Astrocyte (in vitro differentiated cells and primary cell): ENCODE measurements around the gene EFCAB13. TPM values are rescaled to one million over a fixed set of nuclear protein-coding genes. Genes with fewer than 3 reads are reported as not detected.

Experiments
- DNase-seq: peaks from one replicate; pipeline ENCODE4 v3.0.0-alpha.2; 2010; ENCODE audit warnings: low read depth
- FAIRE-seq: peaks from 2 replicates; lab custom pipeline; 2011; peaks lifted over from hg19 to GRCh38; lab: Jason Lieb, UNC
- H2AFZ ChIP-seq: 2 replicates; pipeline ENCODE4 v1.6.0; 2012; ENCODE audit warnings: low read depth, low read length, inconsistent platforms
- H3K27ac ChIP-seq: 2 replicates; pipeline ENCODE4 v1.5.1; 2011; ENCODE audit warnings: low read depth, low read length, inconsistent platforms
- H3K27me3 ChIP-seq: 2 replicates; pipeline ENCODE4 v1.6.0; 2011; ENCODE audit warnings: low read length, inconsistent platforms; ENCODE audit not compliant: insufficient read depth
- H3K36me3 ChIP-seq: 2 replicates; pipeline ENCODE4 v1.5.1; 2011; ENCODE audit warnings: low read length, inconsistent platforms; ENCODE audit not compliant: insufficient read depth
- H3K4me1 ChIP-seq: 2 replicates; pipeline ENCODE4 v1.5.1; 2011; ENCODE audit warnings: low read length, inconsistent platforms; ENCODE audit not compliant: insufficient read depth
- H3K4me2 ChIP-seq: 2 replicates; pipeline ENCODE4 v1.6.0; 2012; ENCODE audit warnings: low read length, inconsistent platforms
- H3K4me3 ChIP-seq: 2 replicates; pipeline ENCODE4 v1.5.1; 2011; ENCODE audit warnings: low read depth, mild to moderate bottlenecking, low read length, inconsistent platforms; ENCODE audit not compliant: insufficient read depth
- H3K79me2 ChIP-seq: 2 replicates; pipeline ENCODE4 v1.6.0; 2012; ENCODE audit warnings: mild to moderate bottlenecking, low read length, inconsistent platforms; ENCODE audit not compliant: insufficient read depth
- H3K9ac ChIP-seq: 2 replicates; pipeline ENCODE4 v1.6.0; 2012; ENCODE audit warnings: mild to moderate bottlenecking, low read length, inconsistent platforms
- H3K9me3 ChIP-seq: 2 replicates; pipeline ENCODE4 v1.5.1; 2012; ENCODE audit warnings: low read depth, mild to moderate bottlenecking, low read length, inconsistent platforms; ENCODE audit not compliant: insufficient read depth
- H4K20me1 ChIP-seq: 2 replicates; pipeline ENCODE4 v1.6.0; 2012; ENCODE audit warnings: low read length, inconsistent platforms; ENCODE audit not compliant: insufficient read depth
- H3K27ac Mint-ChIP-seq: one replicate; pipeline ENCODE4 v1.8.0; 2021; ENCODE audit warnings: mild to moderate bottlenecking, mixed read lengths; ENCODE audit not compliant: unreplicated experiment
- H3K27me3 Mint-ChIP-seq: one replicate; pipeline ENCODE4 v1.8.0; 2021; ENCODE audit warnings: low read depth, mixed read lengths; ENCODE audit not compliant: unreplicated experiment
- H3K36me3 Mint-ChIP-seq: one replicate; pipeline ENCODE4 v1.8.0; 2021; ENCODE audit warnings: low read depth, mixed read lengths; ENCODE audit not compliant: unreplicated experiment
- H3K4me1 Mint-ChIP-seq: one replicate; pipeline ENCODE4 v1.8.0; 2021; ENCODE audit warnings: low read depth, mixed read lengths; ENCODE audit not compliant: unreplicated experiment
- H3K4me3 Mint-ChIP-seq: one replicate; pipeline ENCODE4 v1.8.0; 2021; ENCODE audit warnings: mild to moderate bottlenecking, moderate library complexity, mixed read lengths; ENCODE audit not compliant: unreplicated experiment
- H3K9me3 Mint-ChIP-seq: one replicate; pipeline ENCODE4 v1.8.0; 2021; ENCODE audit warnings: mild to moderate bottlenecking, mixed read lengths; ENCODE audit not compliant: unreplicated experiment
- EZH2 ChIP-seq: IDR thresholded peaks from 2 replicates; pipeline ENCODE4 v1.6.1; 2012; ENCODE audit warnings: mild to moderate bottlenecking, low read length, inconsistent platforms; ENCODE audit not compliant: insufficient read depth
- total RNA-seq: library from RNA; stranded (reverse); gene quantifications from 2 replicates; pipeline ENCODE4 v1.2.1, GENCODE V29; 2021
- TF ChIP-seq, protein P1 (sequence below): IDR thresholded peaks from 2 replicates; pipeline ENCODE4 v1.5.1; 2011; ENCODE audit warnings: low read depth, mild to moderate bottlenecking, inconsistent platforms, low read length, moderate library complexity; ENCODE audit not compliant: insufficient read depth

The EFCAB13 gene
- total RNA-seq, 1 donor from 2014 or later, result 0.66 TPM

DNA sequence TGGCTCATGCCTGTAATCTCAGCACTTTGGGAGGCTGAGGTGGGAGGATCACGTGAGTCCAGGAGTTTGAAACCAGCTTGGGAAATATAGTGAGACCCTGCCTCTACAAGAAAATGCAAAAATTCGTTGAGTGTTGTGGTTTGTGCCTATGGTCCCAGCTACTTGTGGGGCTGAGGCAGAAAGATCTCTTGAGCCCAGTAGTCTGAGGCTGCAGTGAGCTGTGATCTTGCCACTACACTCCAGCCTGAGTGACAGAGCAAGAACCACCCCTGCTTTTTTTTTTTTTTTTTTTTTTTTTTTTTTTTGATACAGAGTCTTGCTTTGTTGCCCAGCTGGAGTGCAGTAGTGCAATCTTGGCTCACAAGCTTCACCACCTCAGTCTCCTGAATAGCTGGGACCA is 36.1 kb upstream of the EFCAB13 start:
- Histone ChIP-seq H3K4me2 (no peak overlapping the region), H3K36me3 (peaks cover 2% of the 10 kb centered on the region), H4K20me1 (no peaks in the 10 kb centered on the region), H3K27me3 (no peaks in the 10 kb centered on the region), H3K9me3 (no peaks in the 10 kb centered on the region), H3K9ac (no peak overlapping the region), H3K4me3 (no peak overlapping the region), H3K27ac (no peak overlapping the region), H3K79me2 (no peaks in the 10 kb centered on the region), H2AFZ (no peak overlapping the region), H3K4me1 (peaks cover 8% of the 10 kb centered on the region)
- Mint-ChIP-seq H3K27me3 (peaks cover 2% of the 10 kb centered on the region), H3K36me3 (peaks cover 65% of the 10 kb centered on the region), H3K9me3 (peaks cover 2% of the 10 kb centered on the region), H3K4me1 (peaks cover 12% of the 10 kb centered on the region), H3K4me3 (peak overlapping the region; percentile 34), H3K27ac (no peak overlapping the region)
- no peak for FAIRE-seq
- DNase-seq, result no peak
- TF ChIP-seq, protein P1, sequence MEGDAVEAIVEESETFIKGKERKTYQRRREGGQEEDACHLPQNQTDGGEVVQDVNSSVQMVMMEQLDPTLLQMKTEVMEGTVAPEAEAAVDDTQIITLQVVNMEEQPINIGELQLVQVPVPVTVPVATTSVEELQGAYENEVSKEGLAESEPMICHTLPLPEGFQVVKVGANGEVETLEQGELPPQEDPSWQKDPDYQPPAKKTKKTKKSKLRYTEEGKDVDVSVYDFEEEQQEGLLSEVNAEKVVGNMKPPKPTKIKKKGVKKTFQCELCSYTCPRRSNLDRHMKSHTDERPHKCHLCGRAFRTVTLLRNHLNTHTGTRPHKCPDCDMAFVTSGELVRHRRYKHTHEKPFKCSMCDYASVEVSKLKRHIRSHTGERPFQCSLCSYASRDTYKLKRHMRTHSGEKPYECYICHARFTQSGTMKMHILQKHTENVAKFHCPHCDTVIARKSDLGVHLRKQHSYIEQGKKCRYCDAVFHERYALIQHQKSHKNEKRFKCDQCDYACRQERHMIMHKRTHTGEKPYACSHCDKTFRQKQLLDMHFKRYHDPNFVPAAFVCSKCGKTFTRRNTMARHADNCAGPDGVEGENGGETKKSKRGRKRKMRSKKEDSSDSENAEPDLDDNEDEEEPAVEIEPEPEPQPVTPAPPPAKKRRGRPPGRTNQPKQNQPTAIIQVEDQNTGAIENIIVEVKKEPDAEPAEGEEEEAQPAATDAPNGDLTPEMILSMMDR, result no peak
- no peak for TF ChIP-seq EZH2

DNA sequence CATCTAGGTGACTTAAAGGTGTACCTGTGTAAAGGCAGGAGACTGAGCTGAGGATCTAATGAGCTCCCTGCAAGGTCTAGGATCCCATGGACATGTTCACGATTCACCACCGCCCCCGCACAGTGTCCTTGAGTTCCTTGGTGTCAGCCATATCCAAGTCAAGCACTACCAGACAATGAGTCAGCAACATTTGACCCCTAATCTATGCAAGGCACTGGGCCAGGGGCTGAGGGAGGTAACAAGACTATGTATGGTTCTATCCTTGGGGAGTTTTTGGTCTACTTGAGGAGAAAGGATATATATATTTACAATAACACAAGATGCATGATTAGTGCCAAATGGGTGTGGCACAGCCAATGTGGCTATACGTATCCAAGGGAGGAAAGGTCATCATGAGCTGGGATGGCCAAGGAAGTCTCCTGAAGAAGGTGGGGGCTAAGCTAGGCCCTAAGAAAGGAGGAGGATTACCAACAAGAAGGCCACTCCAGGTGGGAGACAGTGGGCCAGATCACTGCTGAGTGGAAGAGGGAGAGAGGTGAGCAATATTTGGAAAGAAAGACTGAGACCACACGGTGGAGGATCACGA is 35.1 kb upstream of the EFCAB13 start:
- Histone ChIP-seq H4K20me1 (no peaks in the 10 kb centered on the region), H3K9ac (no peak overlapping the region), H3K4me3 (no peak overlapping the region), H3K27me3 (no peaks in the 10 kb centered on the region), H2AFZ (no peak overlapping the region), H3K79me2 (no peaks in the 10 kb centered on the region), H3K9me3 (no peaks in the 10 kb centered on the region), H3K4me1 (peaks cover 8% of the 10 kb centered on the region), H3K4me2 (peak overlapping the region; percentile 36), H3K27ac (no peak overlapping the region), H3K36me3 (peaks cover 2% of the 10 kb centered on the region)
- TF ChIP-seq, protein P1, result no peak
- no peak for TF ChIP-seq EZH2
- Mint-ChIP-seq H3K27me3 (peaks cover 2% of the 10 kb centered on the region), H3K4me3 (no peak overlapping the region), H3K36me3 (peaks cover 71% of the 10 kb centered on the region), H3K4me1 (peaks cover 12% of the 10 kb centered on the region), H3K9me3 (peaks cover 4% of the 10 kb centered on the region), H3K27ac (peak overlapping the region; percentile 24)
- FAIRE-seq (no peak), DNase-seq (peak; percentile 60)

GRCh38 chr17:47289302-47289701 is 34.5 kb upstream of the EFCAB13 start:
- FAIRE-seq (no peak), DNase-seq (no peak)
- H2AFZ ChIP-seq, result no peak overlapping the region
- no peaks in the 10 kb centered on the region for H4K20me1 ChIP-seq
- peaks cover 4% of the 10 kb centered on the region for H3K9me3 Mint-ChIP-seq
- H3K27me3 ChIP-seq, result no peaks in the 10 kb centered on the region
- H3K4me3 ChIP-seq, result no peak overlapping the region
- H3K36me3 Mint-ChIP-seq, result peaks cover 67% of the 10 kb centered on the region
- no peaks in the 10 kb centered on the region for H3K9me3 ChIP-seq
- H3K4me3 Mint-ChIP-seq, result no peak overlapping the region
- no peaks in the 10 kb centered on the region for H3K79me2 ChIP-seq
- no peak overlapping the region for H3K9ac ChIP-seq
- H3K27me3 Mint-ChIP-seq, result peaks cover 2% of the 10 kb centered on the region
- H3K4me1 Mint-ChIP-seq, result peaks cover 12% of the 10 kb centered on the region
- H3K27ac ChIP-seq, result no peak overlapping the region
- H3K4me1 ChIP-seq, result peaks cover 14% of the 10 kb centered on the region
- no peak for TF ChIP-seq EZH2
- TF ChIP-seq, protein P1, result no peak
- no peak overlapping the region for H3K4me2 ChIP-seq
- peaks cover 2% of the 10 kb centered on the region for H3K36me3 ChIP-seq
- no peak overlapping the region for H3K27ac Mint-ChIP-seq
